ENCODE data around the gene HCN3.

- TF ChIP-seq, protein P1, sequence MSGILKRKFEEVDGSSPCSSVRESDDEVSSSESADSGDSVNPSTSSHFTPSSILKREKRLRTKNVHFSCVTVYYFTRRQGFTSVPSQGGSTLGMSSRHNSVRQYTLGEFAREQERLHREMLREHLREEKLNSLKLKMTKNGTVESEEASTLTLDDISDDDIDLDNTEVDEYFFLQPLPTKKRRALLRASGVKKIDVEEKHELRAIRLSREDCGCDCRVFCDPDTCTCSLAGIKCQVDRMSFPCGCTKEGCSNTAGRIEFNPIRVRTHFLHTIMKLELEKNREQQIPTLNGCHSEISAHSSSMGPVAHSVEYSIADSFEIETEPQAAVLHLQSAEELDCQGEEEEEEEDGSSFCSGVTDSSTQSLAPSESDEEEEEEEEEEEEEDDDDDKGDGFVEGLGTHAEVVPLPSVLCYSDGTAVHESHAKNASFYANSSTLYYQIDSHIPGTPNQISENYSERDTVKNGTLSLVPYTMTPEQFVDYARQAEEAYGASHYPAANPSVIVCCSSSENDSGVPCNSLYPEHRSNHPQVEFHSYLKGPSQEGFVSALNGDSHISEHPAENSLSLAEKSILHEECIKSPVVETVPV (CRISPR knock-in tag; IDR thresholded peaks at IDR 0.05) = no peak
- no peak for TF ChIP-seq ZC3H10 (CRISPR knock-in tag; IDR thresholded peaks at IDR 0.05)
- no peak for TF ChIP-seq CREB5 (CRISPR knock-in tag; IDR thresholded peaks at IDR 0.05; ENCODE audit: low read depth)
- no peak for TF ChIP-seq GLIS3 (CRISPR knock-in tag; IDR thresholded peaks at IDR 0.05)
- no peak for TF ChIP-seq ISL1 (CRISPR knock-in tag; IDR thresholded peaks at IDR 0.05)
- TF ChIP-seq, protein P2, sequence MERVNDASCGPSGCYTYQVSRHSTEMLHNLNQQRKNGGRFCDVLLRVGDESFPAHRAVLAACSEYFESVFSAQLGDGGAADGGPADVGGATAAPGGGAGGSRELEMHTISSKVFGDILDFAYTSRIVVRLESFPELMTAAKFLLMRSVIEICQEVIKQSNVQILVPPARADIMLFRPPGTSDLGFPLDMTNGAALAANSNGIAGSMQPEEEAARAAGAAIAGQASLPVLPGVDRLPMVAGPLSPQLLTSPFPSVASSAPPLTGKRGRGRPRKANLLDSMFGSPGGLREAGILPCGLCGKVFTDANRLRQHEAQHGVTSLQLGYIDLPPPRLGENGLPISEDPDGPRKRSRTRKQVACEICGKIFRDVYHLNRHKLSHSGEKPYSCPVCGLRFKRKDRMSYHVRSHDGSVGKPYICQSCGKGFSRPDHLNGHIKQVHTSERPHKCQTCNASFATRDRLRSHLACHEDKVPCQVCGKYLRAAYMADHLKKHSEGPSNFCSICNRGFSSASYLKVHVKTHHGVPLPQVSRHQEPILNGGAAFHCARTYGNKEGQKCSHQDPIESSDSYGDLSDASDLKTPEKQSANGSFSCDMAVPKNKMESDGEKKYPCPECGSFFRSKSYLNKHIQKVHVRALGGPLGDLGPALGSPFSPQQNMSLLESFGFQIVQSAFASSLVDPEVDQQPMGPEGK (CRISPR knock-in tag; IDR thresholded peaks at IDR 0.05; ENCODE audit: borderline replicate concordance) = no peak
Observed at GRCh38 chr1:155278689-155279160, 1.5 kb downstream of the HCN3 start.

Data from SK-N-SH treated with all-trans-retinoic acid at 6 μM for 48 hours (cell line).